ENCODE data around the gene STX3. TPM values are rescaled to one million over a fixed set of nuclear protein-coding genes. Genes with fewer than 3 reads are reported as not detected.

STX3 gene
- polyA plus RNA-seq, 1 donor from 2014 or later, result 4.9 TPM

Other genes starting within 250 kb of the STX3 start
- not detected for gene OR4D9, start 243.8 kb upstream of the STX3 start, polyA plus RNA-seq
- 15.3 TPM for gene OSBP, start 139.6 kb upstream of the STX3 start, polyA plus RNA-seq
- gene PATL1, start 86.3 kb upstream of the STX3 start, polyA plus RNA-seq, result 6.0 TPM
- gene OR10V1, start 41.5 kb upstream of the STX3 start, polyA plus RNA-seq, result not detected
- 82.6 TPM for gene MRPL16, start 55.4 kb downstream of the STX3 start, polyA plus RNA-seq
- gene CBLIF, start 90.1 kb downstream of the STX3 start, polyA plus RNA-seq, result not detected
- not detected for gene TCN1, start 111.1 kb downstream of the STX3 start, polyA plus RNA-seq
- not detected for gene OOSP3, start 123.4 kb downstream of the STX3 start, polyA plus RNA-seq
- gene OOSP1, start 183.1 kb downstream of the STX3 start, polyA plus RNA-seq, result not detected
- gene OOSP4A, start 208.7 kb downstream of the STX3 start, polyA plus RNA-seq, result not detected

Data from IgD-negative memory B cell (primary cell).